ENCODE results near the gene STX8.

The STX8 gene

DNA sequence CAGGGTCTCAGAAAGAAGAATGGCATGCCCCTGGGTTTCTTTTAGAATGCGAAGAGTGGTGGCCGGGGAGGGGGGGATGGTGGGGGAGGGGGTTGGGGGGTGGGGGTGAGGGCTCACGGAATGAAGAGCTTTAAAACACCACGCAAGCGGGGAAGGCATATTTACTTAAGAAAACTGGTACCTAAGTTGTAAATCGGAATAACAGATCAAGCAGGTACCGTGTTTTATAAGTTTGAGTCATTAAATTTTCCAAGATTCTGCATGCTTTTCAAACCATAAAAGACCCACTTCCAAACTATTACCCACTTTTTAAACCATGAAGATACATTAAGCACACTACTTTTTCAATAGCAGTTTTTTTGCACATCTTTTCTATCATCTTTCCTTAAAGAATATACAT, 130.2 kb downstream of the STX8 start:
- TF ChIP-seq GATA3 (IDR thresholded peaks at IDR 0.05; ENCODE audit: low read depth, low read length): no peak

- no peak for TF ChIP-seq GATA2 (IDR thresholded peaks at IDR 0.05; ENCODE audit: low read depth, low read length)
- TF ChIP-seq GATA3 (IDR thresholded peaks at IDR 0.05; ENCODE audit: low read depth, low read length): no peak
Measured at GRCh38 chr17:9444687-9445086, 130.9 kb downstream of the STX8 start.

GRCh38 chr17:9443811-9444210, 131.8 kb downstream of the STX8 start:
- TF ChIP-seq GATA2 (IDR thresholded peaks at IDR 0.05; ENCODE audit: low read depth, low read length) (no peak), GATA3 (IDR thresholded peaks at IDR 0.05; ENCODE audit: low read depth, low read length) (no peak)

DNA sequence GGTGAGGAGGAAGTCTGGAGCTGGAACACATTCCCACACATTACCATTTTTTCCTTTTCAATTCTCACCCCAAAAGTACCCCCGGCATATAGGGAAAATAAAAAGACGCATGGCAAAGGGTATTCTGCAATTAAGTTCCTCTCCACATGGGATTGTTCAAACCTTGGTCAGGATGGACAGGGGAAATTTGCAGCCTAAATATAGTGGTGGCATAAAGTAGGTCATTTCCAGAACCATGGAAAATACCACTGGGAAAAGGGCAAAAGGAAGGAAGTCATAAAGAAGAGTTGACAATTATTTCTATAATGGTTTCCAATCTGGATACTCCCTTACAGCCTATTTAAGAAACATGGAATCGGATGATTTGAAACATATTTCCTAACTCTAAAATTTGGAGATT, 135.8 kb downstream of the STX8 start:
- TF ChIP-seq GATA2 (IDR thresholded peaks at IDR 0.05; ENCODE audit: low read depth, low read length): no peak
- TF ChIP-seq GATA3 (IDR thresholded peaks at IDR 0.05; ENCODE audit: low read depth, low read length): no peak

GRCh38 chr17:9436630-9437029, 139.0 kb downstream of the STX8 start:
- no peak for TF ChIP-seq GATA2 (IDR thresholded peaks at IDR 0.05; ENCODE audit: low read depth, low read length)
- no peak for TF ChIP-seq GATA3 (IDR thresholded peaks at IDR 0.05; ENCODE audit: low read depth, low read length)

DNA sequence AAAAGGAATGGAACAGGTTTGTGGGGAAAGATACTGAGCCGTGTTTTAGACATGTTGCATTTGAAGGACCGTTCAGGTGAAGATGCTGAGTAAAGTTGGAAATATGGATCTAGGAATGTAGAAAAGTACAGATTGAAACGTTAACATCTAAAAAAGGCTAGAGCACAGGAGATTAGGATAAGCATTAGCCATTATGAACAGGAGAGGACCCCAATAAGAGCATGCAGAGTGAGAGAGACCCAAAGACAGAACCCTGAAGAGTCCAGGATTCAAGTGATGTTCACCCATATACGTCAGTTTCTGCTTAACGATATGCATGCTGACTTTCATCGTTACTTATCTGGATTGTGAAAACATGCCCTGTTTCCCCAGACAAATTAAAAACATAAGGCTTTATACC, 140.5 kb downstream of the STX8 start:
- no peak for TF ChIP-seq GATA2 (IDR thresholded peaks at IDR 0.05; ENCODE audit: low read depth, low read length)
- no peak for TF ChIP-seq GATA3 (IDR thresholded peaks at IDR 0.05; ENCODE audit: low read depth, low read length)

DNA sequence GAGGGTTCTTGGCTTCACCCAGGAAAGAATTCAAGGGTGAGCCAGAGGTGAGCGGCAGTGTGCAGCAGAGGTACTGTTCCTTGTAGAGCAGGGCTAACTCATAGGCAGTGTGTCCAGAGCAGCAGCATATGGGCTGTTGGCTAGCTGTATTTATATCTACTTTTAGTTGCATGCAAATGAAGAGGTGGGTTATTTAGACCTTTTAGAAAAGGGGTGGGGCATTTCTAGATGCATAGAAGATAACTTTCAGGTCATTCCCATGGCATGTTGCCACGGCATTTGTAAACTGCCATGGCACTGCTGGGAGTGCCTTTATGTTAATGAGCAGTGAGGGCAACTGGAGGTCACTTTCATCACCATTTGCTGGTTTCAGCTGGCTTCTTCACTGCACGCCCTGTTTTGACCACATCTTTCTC, 141.0 kb downstream of the STX8 start:
- TF ChIP-seq GATA2 (IDR thresholded peaks at IDR 0.05; ENCODE audit: low read depth, low read length): no peak
- no peak for TF ChIP-seq GATA3 (IDR thresholded peaks at IDR 0.05; ENCODE audit: low read depth, low read length)

DNA sequence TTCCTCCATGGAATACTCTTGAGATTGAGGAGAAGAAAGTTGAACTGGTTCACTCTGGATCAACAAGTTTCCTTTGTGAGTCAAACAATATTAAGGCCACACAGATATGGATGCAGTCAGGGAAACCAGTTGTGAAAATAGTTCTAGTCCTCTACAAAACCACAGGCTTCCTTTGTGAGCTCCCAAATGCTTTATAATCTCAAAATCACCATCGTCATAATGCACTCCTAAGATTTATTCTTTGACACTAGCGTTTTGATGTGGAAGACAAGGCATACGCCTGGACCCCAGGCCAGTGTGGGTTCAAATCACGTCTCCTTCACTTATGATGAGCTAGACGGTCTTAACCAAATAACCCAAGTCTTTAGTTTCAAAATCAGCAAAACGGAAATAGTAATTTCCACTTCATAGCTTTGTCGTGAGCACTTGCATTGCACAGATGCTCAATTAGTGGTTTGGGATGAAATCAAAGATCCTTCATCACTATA, 142.6 kb downstream of the STX8 start:
- TF ChIP-seq GATA3 (IDR thresholded peaks at IDR 0.05; ENCODE audit: low read depth, low read length): no peak
- TF ChIP-seq GATA2 (IDR thresholded peaks at IDR 0.05; ENCODE audit: low read depth, low read length): no peak

DNA sequence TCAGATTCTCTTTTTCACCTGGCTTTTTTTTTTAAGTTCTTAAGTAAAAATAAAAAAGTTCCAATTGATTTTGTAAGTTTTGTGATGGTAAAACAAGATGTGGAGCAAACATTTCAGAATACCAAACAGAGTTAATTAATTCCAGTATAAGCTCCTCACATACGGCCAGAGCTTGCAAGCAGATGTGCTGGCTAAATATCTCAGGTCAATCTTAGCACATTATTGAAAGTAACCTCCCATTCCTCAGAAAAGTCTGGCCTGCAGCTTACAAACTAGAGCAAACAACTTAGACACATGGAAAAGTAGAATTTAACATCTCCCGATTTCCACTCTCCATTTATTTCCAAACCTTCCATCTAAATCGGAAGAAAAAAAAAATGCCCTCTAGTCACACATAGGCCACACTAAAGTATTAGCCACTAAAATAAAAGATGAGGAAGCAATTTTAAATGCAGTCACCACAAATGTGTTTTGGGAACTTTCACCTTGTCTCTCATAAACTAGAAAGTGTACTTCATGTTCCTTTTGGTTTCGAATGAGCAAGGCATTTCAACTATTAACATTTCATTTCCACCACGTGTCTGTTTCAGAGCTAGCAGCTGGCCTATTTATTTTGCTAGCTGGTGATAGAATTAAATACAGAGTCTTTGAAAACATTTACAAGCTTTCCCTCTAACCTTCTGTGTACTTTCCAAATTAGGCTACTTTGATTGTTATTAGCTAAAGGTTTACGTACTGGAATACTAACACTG, 143.3 kb downstream of the STX8 start:
- TF ChIP-seq GATA2 (IDR thresholded peaks at IDR 0.05; ENCODE audit: low read depth, low read length): no peak
- no peak for TF ChIP-seq GATA3 (IDR thresholded peaks at IDR 0.05; ENCODE audit: low read depth, low read length)

GRCh38 chr17:9431620-9432019, 144.0 kb downstream of the STX8 start:
- TF ChIP-seq GATA2 (IDR thresholded peaks at IDR 0.05; ENCODE audit: low read depth, low read length): no peak
- TF ChIP-seq GATA3 (IDR thresholded peaks at IDR 0.05; ENCODE audit: low read depth, low read length): no peak

GRCh38 chr17:9427465-9428315, 147.9 kb downstream of the STX8 start:
- TF ChIP-seq GATA3 (IDR thresholded peaks at IDR 0.05; ENCODE audit: low read depth, low read length) (no peak), GATA2 (IDR thresholded peaks at IDR 0.05; ENCODE audit: low read depth, low read length) (no peak)

DNA sequence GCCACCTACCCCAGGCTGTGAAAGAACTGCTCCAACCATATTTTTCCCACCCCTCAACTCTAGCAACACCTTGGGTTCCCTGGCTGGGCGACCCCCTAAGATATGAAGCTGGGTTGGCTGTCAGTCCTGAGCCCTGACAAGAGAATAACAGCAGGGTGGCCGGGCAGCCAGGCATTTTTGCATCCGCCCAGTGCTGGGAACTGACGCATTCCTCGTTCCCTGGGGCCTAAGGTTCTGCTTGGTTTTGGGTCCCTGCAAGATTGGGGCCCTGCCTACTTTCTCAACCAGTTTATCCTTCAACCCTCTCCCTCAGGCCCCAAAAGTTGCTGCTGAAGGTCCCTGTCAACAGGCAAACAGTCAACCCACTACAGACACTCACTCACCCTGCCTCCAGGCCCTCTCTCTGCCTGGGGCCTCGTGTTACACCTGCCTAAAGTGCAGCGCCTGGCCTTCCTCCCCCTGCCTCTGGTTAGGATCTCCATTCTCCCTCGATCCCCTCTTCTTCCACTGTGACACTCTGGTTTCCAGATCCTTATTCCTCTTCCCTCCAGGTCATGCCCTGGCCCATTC, 151.5 kb downstream of the STX8 start:
- no peak for TF ChIP-seq GATA3 (IDR thresholded peaks at IDR 0.05; ENCODE audit: low read depth, low read length)
- TF ChIP-seq GATA2 (IDR thresholded peaks at IDR 0.05; ENCODE audit: low read depth, low read length): no peak

DNA sequence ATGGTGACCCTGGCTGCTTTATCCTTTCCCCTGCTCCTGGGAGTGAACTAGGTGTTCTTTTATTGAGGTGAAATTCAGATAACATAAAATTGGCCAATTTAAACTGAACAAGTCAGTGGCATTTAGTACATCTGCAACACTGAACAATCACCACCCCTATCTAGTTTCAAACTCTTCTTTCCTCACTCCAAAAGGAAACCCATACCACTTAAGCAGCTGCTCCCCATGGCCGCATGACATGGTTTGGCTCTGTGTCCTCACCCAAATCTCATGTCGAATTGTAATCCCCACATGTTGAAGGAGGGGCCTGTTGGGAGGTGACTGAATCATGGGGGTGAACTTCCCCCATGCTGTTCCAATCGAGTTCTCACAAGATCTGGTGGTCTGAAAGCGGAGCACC, 154.1 kb downstream of the STX8 start:
- TF ChIP-seq GATA3 (IDR thresholded peaks at IDR 0.05; ENCODE audit: low read depth, low read length) (no peak), GATA2 (IDR thresholded peaks at IDR 0.05; ENCODE audit: low read depth, low read length) (no peak)

DNA sequence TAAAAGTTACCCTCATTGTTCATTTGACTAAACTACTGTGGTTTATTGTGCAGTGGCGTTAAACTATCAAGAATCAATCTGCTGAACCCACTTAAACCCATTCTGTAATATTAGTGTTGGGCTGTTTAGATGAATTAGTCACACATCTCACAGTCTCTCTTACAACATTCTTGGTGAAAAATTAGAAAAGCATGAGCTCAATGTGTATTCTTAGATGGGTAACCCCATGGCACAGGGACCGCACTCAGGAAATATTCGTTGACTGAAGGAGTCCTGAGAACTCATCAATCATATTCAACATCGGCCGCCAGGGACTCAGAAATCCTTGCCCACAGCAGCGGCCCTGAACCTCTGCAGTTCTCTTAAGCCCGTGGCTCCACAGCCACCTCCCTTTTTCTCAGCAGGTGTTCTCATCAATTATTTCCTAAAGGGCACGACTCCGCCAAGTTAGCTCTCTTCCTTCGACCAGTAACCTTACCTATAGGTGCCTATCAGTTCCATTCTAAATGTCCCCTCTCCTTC, 155.6 kb downstream of the STX8 start:
- TF ChIP-seq GATA3 (IDR thresholded peaks at IDR 0.05; ENCODE audit: low read depth, low read length): no peak
- no peak for TF ChIP-seq GATA2 (IDR thresholded peaks at IDR 0.05; ENCODE audit: low read depth, low read length)

Data from SH-SY5Y (cell line).